ENCODE results near the gene MUTYH. TPM values are rescaled to one million over a fixed set of nuclear protein-coding genes. Genes with fewer than 3 reads are reported as not detected.
"Not testable (repeated sequence)": the region's sequence is repeated elsewhere in the genome, so short reads cannot be mapped to it uniquely, and the experiment has no call there.

MUTYH gene
- 10 to 100 TPM; 51.9 to 67.9 TPM for total RNA-seq

- Mint-ChIP-seq H3K36me3 (ENCODE audit: insufficient read depth in 2 of 2) (peaks cover 21 to 25% of the 10 kb centered on the region in 2 donors), H3K4me3 (peak within 1 kb of the TSS; percentile 91 to 100), H3K27ac (peak within 1 kb of the TSS; percentile 92), H3K27me3 (ENCODE audit: low read depth) (no peaks in the 10 kb centered on the region), H3K9me3 (peaks cover 0 to 2% of the 10 kb centered on the region in 2 donors), H3K4me1 (ENCODE audit: low read depth) (peaks cover 51% of the 10 kb centered on the region)
- ATAC-seq (replicated peaks in 1 of 2) (peak; percentile 86 to 88), DNase-seq (peak; percentile 96 to 98)
Measured at GRCh38 chr1:45339789-45340558, at the start of gene MUTYH, which contains the start of gene TOE1. MUTYH (minus strand) TSS chr1:45340440; CDS start chr1:45334505, 5,935 bp downstream. TOE1 (plus strand) TSS chr1:45340170; CDS start chr1:45340253, 83 bp downstream.

DNA sequence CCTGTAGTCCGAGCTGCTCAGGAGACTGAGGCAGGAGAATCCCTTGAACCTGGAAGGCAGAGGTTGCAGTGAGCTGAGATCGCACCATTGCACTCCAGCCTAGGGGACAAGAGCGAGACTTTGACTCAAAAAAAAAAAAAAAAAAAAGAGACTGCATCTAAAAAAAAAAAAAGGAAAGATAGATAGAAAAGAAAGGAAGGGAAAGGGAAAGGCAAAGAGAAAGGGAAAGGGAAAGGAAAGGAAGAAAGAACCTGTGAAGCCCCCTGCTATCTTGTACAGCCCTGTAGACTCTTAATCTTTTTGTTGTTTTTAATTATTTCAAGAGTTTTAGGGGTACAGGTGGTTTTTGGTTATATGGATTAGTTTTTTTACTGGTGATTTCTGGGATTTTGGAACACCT is 46.0 kb upstream of the MUTYH start:
- H3K4me1 Mint-ChIP-seq (ENCODE audit: low read depth) = no peaks in the 10 kb centered on the region
- no peak for ATAC-seq (replicated peaks in 1 of 2)
- H3K27ac Mint-ChIP-seq = no peak overlapping the region
- no peak for DNase-seq
- H3K27me3 Mint-ChIP-seq (ENCODE audit: low read depth) = no peaks in the 10 kb centered on the region
- H3K9me3 Mint-ChIP-seq = no peaks in the 10 kb centered on the region
- no peak overlapping the region for H3K4me3 Mint-ChIP-seq
- H3K36me3 Mint-ChIP-seq (ENCODE audit: insufficient read depth in 2 of 2) = no peaks in the 10 kb centered on the region

- no peaks in the 10 kb centered on the region for H3K9me3 Mint-ChIP-seq
- DNase-seq (no peak), ATAC-seq (replicated peaks in 1 of 2) (no peak)
- no peaks in the 10 kb centered on the region for H3K4me1 Mint-ChIP-seq (ENCODE audit: low read depth)
- H3K4me3 Mint-ChIP-seq = no peak overlapping the region
- H3K27ac Mint-ChIP-seq = no peak overlapping the region
- no peaks in the 10 kb centered on the region for H3K27me3 Mint-ChIP-seq (ENCODE audit: low read depth)
- H3K36me3 Mint-ChIP-seq (ENCODE audit: insufficient read depth in 2 of 2) = no peaks in the 10 kb centered on the region
Measured at GRCh38 chr1:45385302-45385701, 45.1 kb upstream of the MUTYH start.

- not testable (repeated sequence) for ATAC-seq (replicated peaks in 1 of 2); H3K4me3 Mint-ChIP-seq; H3K4me1 Mint-ChIP-seq (ENCODE audit: low read depth); H3K27me3 Mint-ChIP-seq (ENCODE audit: low read depth); H3K9me3 Mint-ChIP-seq; H3K27ac Mint-ChIP-seq; H3K36me3 Mint-ChIP-seq (ENCODE audit: insufficient read depth in 2 of 2); DNase-seq
Measured at GRCh38 chr1:45384213-45384612, 44.0 kb upstream of the MUTYH start.

- Mint-ChIP-seq H3K36me3 (ENCODE audit: insufficient read depth in 2 of 2) (no peaks in the 10 kb centered on the region), H3K27ac (no peak overlapping the region), H3K4me1 (ENCODE audit: low read depth) (no peaks in the 10 kb centered on the region), H3K4me3 (no peak overlapping the region), H3K27me3 (ENCODE audit: low read depth) (no peaks in the 10 kb centered on the region), H3K9me3 (no peaks in the 10 kb centered on the region)
- DNase-seq = no peak
- no peak for ATAC-seq (replicated peaks in 1 of 2)
Measured at GRCh38 chr1:45383191-45383590, 43.0 kb upstream of the MUTYH start.

- no peaks in the 10 kb centered on the region for H3K27me3 Mint-ChIP-seq (ENCODE audit: low read depth)
- H3K4me1 Mint-ChIP-seq (ENCODE audit: low read depth) = no peaks in the 10 kb centered on the region
- no peaks in the 10 kb centered on the region for H3K36me3 Mint-ChIP-seq (ENCODE audit: insufficient read depth in 2 of 2)
- H3K27ac Mint-ChIP-seq = no peak overlapping the region
- H3K9me3 Mint-ChIP-seq = no peaks in the 10 kb centered on the region
- DNase-seq (no peak), ATAC-seq (replicated peaks in 1 of 2) (no peak)
- no peak overlapping the region for H3K4me3 Mint-ChIP-seq
Measured at GRCh38 chr1:45381243-45381642, 41.0 kb upstream of the MUTYH start.

- H3K4me3 Mint-ChIP-seq = no peak overlapping the region
- H3K36me3 Mint-ChIP-seq (ENCODE audit: insufficient read depth in 2 of 2) = no peaks in the 10 kb centered on the region
- DNase-seq = no peak
- H3K4me1 Mint-ChIP-seq (ENCODE audit: low read depth) = no peaks in the 10 kb centered on the region
- H3K27ac Mint-ChIP-seq = no peak overlapping the region
- H3K27me3 Mint-ChIP-seq (ENCODE audit: low read depth) = no peaks in the 10 kb centered on the region
- no peak for ATAC-seq (replicated peaks in 1 of 2)
- H3K9me3 Mint-ChIP-seq = no peaks in the 10 kb centered on the region
Measured at GRCh38 chr1:45380730-45381129, 40.5 kb upstream of the MUTYH start.

DNA sequence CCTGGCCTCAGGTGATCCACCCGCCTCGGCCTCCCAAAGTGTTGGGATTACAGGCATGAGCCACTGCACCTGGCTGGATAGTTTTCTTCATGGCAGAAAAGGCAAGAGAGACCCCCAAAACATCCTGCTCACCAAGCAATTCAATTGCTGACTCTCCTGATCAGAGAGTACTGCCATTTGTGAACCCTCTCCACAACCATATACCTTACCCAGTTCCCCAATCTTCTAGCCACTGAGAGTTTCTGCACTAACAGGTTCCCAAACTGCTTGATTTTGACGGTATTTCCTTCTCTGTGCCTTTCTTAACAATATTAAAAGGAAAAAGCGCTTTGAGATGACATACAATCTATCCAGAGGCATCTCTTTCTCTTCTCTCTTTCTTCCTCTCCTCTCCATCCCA is 39.9 kb upstream of the MUTYH start:
- Mint-ChIP-seq H3K36me3 (ENCODE audit: insufficient read depth in 2 of 2) (no peaks in the 10 kb centered on the region), H3K4me3 (no peak overlapping the region), H3K27ac (no peak overlapping the region), H3K27me3 (ENCODE audit: low read depth) (no peaks in the 10 kb centered on the region), H3K4me1 (ENCODE audit: low read depth) (peaks cover 4% of the 10 kb centered on the region), H3K9me3 (no peaks in the 10 kb centered on the region)
- ATAC-seq (replicated peaks in 1 of 2) (no peak), DNase-seq (no peak)

DNA sequence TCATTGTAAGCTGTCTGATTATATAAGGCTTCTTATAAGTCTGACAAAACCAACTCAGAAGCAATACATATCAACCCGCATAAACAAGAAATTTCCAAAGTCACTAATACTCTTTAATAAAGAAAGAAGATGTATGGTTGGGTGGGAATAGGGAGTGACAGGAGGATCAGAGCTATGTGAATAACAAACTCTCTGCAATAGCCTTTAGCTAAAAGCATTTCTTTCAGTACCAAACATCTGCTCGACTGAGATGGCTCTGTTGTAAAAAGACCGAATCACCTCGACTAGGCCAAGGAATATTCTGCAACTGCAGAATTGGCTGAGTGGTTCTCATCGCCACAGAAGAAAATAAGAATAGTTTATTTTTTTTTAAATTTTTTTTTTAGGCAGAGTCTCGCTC is 39.3 kb upstream of the MUTYH start:
- Mint-ChIP-seq H3K9me3 (no peaks in the 10 kb centered on the region), H3K4me3 (no peak overlapping the region), H3K27ac (no peak overlapping the region), H3K36me3 (ENCODE audit: insufficient read depth in 2 of 2) (no peaks in the 10 kb centered on the region), H3K27me3 (ENCODE audit: low read depth) (no peaks in the 10 kb centered on the region), H3K4me1 (ENCODE audit: low read depth) (peaks cover 8% of the 10 kb centered on the region)
- ATAC-seq (replicated peaks in 1 of 2) (no peak), DNase-seq (no peak)

GRCh38 chr1:45378184-45378583 is 37.9 kb upstream of the MUTYH start:
- Mint-ChIP-seq H3K36me3 (ENCODE audit: insufficient read depth in 2 of 2) (no peaks in the 10 kb centered on the region), H3K4me1 (ENCODE audit: low read depth) (peaks cover 8% of the 10 kb centered on the region), H3K27ac (no peak overlapping the region), H3K27me3 (ENCODE audit: low read depth) (no peaks in the 10 kb centered on the region), H3K9me3 (no peaks in the 10 kb centered on the region), H3K4me3 (no peak overlapping the region)
- DNase-seq (no peak), ATAC-seq (replicated peaks in 1 of 2) (no peak)

DNA sequence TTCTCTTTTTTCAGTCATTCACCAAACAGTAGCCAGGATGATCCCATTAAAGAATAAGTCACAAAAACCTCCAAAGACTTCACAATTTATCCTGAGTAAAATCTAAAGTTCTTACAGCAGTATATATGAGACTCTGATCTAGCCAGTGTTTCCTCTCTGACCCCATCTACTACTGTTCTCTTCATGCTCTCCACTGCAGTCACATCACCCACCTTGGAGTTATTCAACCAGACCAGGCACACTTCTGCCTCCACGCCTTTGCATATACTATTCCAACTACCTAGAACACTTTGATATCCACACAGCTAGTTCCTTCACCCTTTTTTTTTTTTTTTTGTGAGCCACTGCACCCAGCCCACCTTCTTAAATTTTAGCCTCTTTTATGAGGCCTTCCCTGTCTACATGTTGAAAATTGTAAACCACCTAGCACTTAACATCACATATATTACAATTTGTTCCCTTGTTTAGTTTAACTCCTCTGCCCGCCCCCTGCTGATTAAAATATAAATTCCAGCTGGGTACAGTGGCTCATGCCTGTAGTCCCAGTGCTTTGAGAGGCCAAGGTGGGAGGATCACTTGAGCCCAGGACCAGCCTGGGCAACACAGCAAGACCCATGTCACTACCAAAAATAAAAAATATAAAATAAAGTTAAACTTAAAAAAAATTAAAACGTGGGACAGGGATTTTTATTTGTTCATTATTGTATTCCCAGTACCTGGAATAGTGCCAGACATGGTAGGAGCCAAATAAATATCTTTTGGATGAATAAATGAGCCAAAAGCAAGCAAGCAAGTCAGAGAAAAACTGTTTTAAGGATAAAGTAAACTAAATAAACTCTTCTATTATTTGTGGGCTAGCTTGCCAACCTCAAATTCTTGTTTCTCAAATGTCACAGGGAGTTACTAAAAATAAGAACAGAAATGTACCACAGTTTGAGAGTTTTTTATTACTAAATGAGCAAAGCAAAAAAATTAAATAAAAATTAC is 35.2 kb upstream of the MUTYH start:
- H3K4me1 Mint-ChIP-seq (ENCODE audit: low read depth) = peaks cover 8% of the 10 kb centered on the region
- H3K9me3 Mint-ChIP-seq = no peaks in the 10 kb centered on the region
- ATAC-seq (replicated peaks in 1 of 2) (no peak), DNase-seq (no peak)
- H3K27me3 Mint-ChIP-seq (ENCODE audit: low read depth) = no peaks in the 10 kb centered on the region
- H3K27ac Mint-ChIP-seq = peak overlapping the region; percentile 30
- H3K36me3 Mint-ChIP-seq (ENCODE audit: insufficient read depth in 2 of 2) = no peaks in the 10 kb centered on the region
- H3K4me3 Mint-ChIP-seq = no peak overlapping the region

GRCh38 chr1:45373573-45373972 is 33.3 kb upstream of the MUTYH start:
- Mint-ChIP-seq H3K27me3 (ENCODE audit: low read depth) (no peaks in the 10 kb centered on the region), H3K4me3 (no peak overlapping the region), H3K36me3 (ENCODE audit: insufficient read depth in 2 of 2) (no peaks in the 10 kb centered on the region), H3K4me1 (ENCODE audit: low read depth) (peaks cover 8% of the 10 kb centered on the region), H3K27ac (no peak overlapping the region), H3K9me3 (no peaks in the 10 kb centered on the region)
- DNase-seq (no peak), ATAC-seq (replicated peaks in 1 of 2) (no peak)

GRCh38 chr1:45370575-45370974 is 30.3 kb upstream of the MUTYH start:
- Mint-ChIP-seq H3K9me3 (no peaks in the 10 kb centered on the region), H3K4me1 (ENCODE audit: low read depth) (peaks cover 8% of the 10 kb centered on the region), H3K27me3 (ENCODE audit: low read depth) (no peaks in the 10 kb centered on the region), H3K27ac (no peak overlapping the region), H3K4me3 (no peak overlapping the region), H3K36me3 (ENCODE audit: insufficient read depth in 2 of 2) (no peaks in the 10 kb centered on the region)
- ATAC-seq (replicated peaks in 1 of 2) (no peak), DNase-seq (no peak)

All from activated T-cell treated with anti-CD3 and anti-CD28 coated beads, Interleukin-2, amount 50 U/mL, for 72 hours (primary cell).